Caco-2 (cell line): Measurements from ENCODE around the gene SLC39A11. TPM values are rescaled to one million over a fixed set of nuclear protein-coding genes. Genes with fewer than 3 reads are reported as not detected.

ENCODE experiments used
- BruUV-seq: library from RNA; stranded (reverse); fragments of 400-500 nt; replicated peaks from 2 replicates; lab custom pipeline; 2021; lab: Mats Ljungman, UMichigan
- CTCF ChIA-PET: fragments of 300-600 bp; sonication (Branson Sonifier 250); formaldehyde crosslinking; loops from one replicate; lab custom pipeline; 2022; ENCODE audit warnings: antibody characterized with exemption; lab: Charles Lee
- POLR2A ChIA-PET: fragments of 300-600 bp; sonication (Branson Sonifier 250); formaldehyde crosslinking; loops from one replicate; lab custom pipeline; 2022; ENCODE audit warnings: antibody characterized with exemption; lab: Charles Lee
- DNase-seq, 2 experiments: peaks; one replicate each; pipeline versions ENCODE4 v3.0.0 to v3.0.0-alpha.2; 2020 to 2022
- H3K27me3 ChIP-seq: replicated peaks from 2 replicates; pipeline ENCODE4 v1.6.0; 2011; ENCODE audit warnings: low read length; ENCODE audit not compliant: control insufficient read depth, insufficient read depth
- H3K36me3 ChIP-seq: 2 replicates; pipeline ENCODE4 v1.5.1; 2011; ENCODE audit warnings: low read length; ENCODE audit not compliant: control insufficient read depth, insufficient read depth
- H3K4me1 ChIP-seq: fragments of 250-450 bp; sonication (Bioruptor Pico); 2 replicates; pipeline ENCODE4 v1.5.1; 2020; ENCODE audit warnings: mild to moderate bottlenecking
- H3K4me3 ChIP-seq: 2 replicates; pipeline ENCODE4 v1.5.1; 2011; ENCODE audit warnings: low read depth, mild to moderate bottlenecking, control low read depth, low read length
- H3K9me3 ChIP-seq: fragments of 250-450 bp; sonication (Bioruptor Pico); 2 replicates; pipeline ENCODE4 v1.5.1; 2020; ENCODE audit warnings: mild to moderate bottlenecking, moderate library complexity
- H3K27ac Mint-ChIP-seq: one replicate; pipeline ENCODE4 v1.8.0; 2022; ENCODE audit warnings: mixed read lengths; ENCODE audit not compliant: unreplicated experiment
- H3K27me3 Mint-ChIP-seq: one replicate; pipeline ENCODE4 v1.8.0; 2022; ENCODE audit warnings: mixed read lengths; ENCODE audit not compliant: insufficient read depth, unreplicated experiment
- H3K36me3 Mint-ChIP-seq: one replicate; pipeline ENCODE4 v1.8.0; 2022; ENCODE audit warnings: mild to moderate bottlenecking, mixed read lengths; ENCODE audit not compliant: insufficient read depth, unreplicated experiment
- H3K4me1 Mint-ChIP-seq: one replicate; pipeline ENCODE4 v1.8.0; 2022; ENCODE audit warnings: low read depth, mixed read lengths; ENCODE audit not compliant: unreplicated experiment
- H3K4me3 Mint-ChIP-seq: one replicate; pipeline ENCODE4 v1.8.0; 2022; ENCODE audit warnings: mild to moderate bottlenecking, moderate library complexity, mixed read lengths; ENCODE audit not compliant: unreplicated experiment
- H3K9me3 Mint-ChIP-seq: one replicate; pipeline ENCODE4 v1.8.0; 2022; ENCODE audit warnings: mixed read lengths; ENCODE audit not compliant: unreplicated experiment
- CTCF ChIP-seq, 2 experiments: fragments of 200-600 bp in 1 of 2; IDR thresholded peaks; 1 replicate in 1 of 2; 2 replicates in 1 of 2; pipeline versions ENCODE4 v1.5.1 to v1.8.0; 2011 to 2022; ENCODE audit warnings: antibody characterized with exemption in 1 of 2, control low read depth in 1 of 2, inconsistent platforms in 1 of 2, low read depth in 1 of 2, low read length in 1 of 2, mild to moderate bottlenecking in 1 of 2, moderate library complexity in 1 of 2; ENCODE audit not compliant: insufficient read depth in 1 of 2, severe bottlenecking in 1 of 2, unreplicated experiment in 1 of 2
- intact Hi-C: fragments of 100-400 bp; cut with micrococcal nuclease; formaldehyde crosslinking; loops from one replicate; pipeline ENCODE4 v1.10.0; 2022; ENCODE audit not compliant: unreplicated experiment
- total RNA-seq: library from RNA; stranded (reverse); gene quantifications from 2 replicates; pipeline ENCODE4 v1.2.3, GENCODE V29; 2022

The SLC39A11 gene
- total RNA-seq, 1 experiment from 2014 or later = 26.4 TPM

- TF ChIP-seq CTCF (IDR thresholded peaks at IDR 0.05; ENCODE audit: insufficient read depth in 1 of 2, low read depth in 1 of 2, low read length in 1 of 2, severe bottlenecking in 1 of 2, unreplicated experiment in 1 of 2) = no peak
Measured at GRCh38 chr17:72598695-72599094, 493.8 kb downstream of the SLC39A11 start.

GRCh38 chr17:72597354-72598087, 495.0 kb downstream of the SLC39A11 start:
- Mint-ChIP-seq H3K36me3 (peaks cover 2% of the 10 kb centered on the region), H3K4me1 (peaks cover 16% of the 10 kb centered on the region), H3K4me3 (no peak overlapping the region), H3K27me3 (no peaks in the 10 kb centered on the region), H3K9me3 (peaks cover 6% of the 10 kb centered on the region), H3K27ac (no peak overlapping the region)
- no peak for DNase-seq
- no peak overlapping the region for H3K4me3 ChIP-seq
- no TSS peak for BruUV-seq
- ChIA-PET CTCF (no interaction called here), POLR2A (no interaction called here)
- no peaks in the 10 kb centered on the region for H3K36me3 ChIP-seq
- no peaks in the 10 kb centered on the region for H3K27me3 ChIP-seq
- no peak for TF ChIP-seq CTCF (IDR thresholded peaks at IDR 0.05; ENCODE audit: insufficient read depth in 1 of 2, low read depth in 1 of 2, low read length in 1 of 2, severe bottlenecking in 1 of 2, unreplicated experiment in 1 of 2)
- H3K9me3 ChIP-seq = no peaks in the 10 kb centered on the region
- H3K4me1 ChIP-seq = peaks cover 7% of the 10 kb centered on the region
- intact Hi-C loops = no loop called here

More at GRCh38 chr17:72598695-72599094, 493.8 kb downstream of the SLC39A11 start:
- DNase-seq = no peak
- intact Hi-C loops = no loop called here
- Histone ChIP-seq H3K27me3 (no peaks in the 10 kb centered on the region), H3K4me3 (no peak overlapping the region), H3K9me3 (no peaks in the 10 kb centered on the region), H3K4me1 (peaks cover 11% of the 10 kb centered on the region), H3K36me3 (no peaks in the 10 kb centered on the region)
- peaks cover 16% of the 10 kb centered on the region for H3K4me1 Mint-ChIP-seq
- no peak overlapping the region for H3K27ac Mint-ChIP-seq
- no peak overlapping the region for H3K4me3 Mint-ChIP-seq
- peaks cover 6% of the 10 kb centered on the region for H3K9me3 Mint-ChIP-seq
- no peaks in the 10 kb centered on the region for H3K27me3 Mint-ChIP-seq
- no peaks in the 10 kb centered on the region for H3K36me3 Mint-ChIP-seq
- ChIA-PET CTCF (interaction anchor here (0.7 kb wide), 1 partner anchor 42 kb away, joined by 3 read pairs; no protein-coding TSS in a partner anchor), POLR2A (no interaction called here)
- no TSS peak for BruUV-seq

Other genes starting within 250 kb of the SLC39A11 start
- 0.14 and 0.32 TPM in 2 replicates for gene SSTR2, start 72.3 kb upstream of the SLC39A11 start, total RNA-seq
- 36.8 and 37.3 TPM in 2 replicates for gene COG1, start 100.4 kb upstream of the SLC39A11 start, total RNA-seq
- gene CPSF4L, start 169.2 kb upstream of the SLC39A11 start, total RNA-seq = not detected in 2 replicates
- gene CDC42EP4, start 219.3 kb upstream of the SLC39A11 start, total RNA-seq = 25.8 and 27.9 TPM in 2 replicates